KMS-11 (cell line): ENCODE data around the gene POU2AF1.

ENCODE experiments used
- H2AFZ ChIP-seq: fragments of 200-600 bp; sonication (generic); 2 replicates; pipeline ENCODE4 v1.6.1; 2016; ENCODE audit warnings: antibody characterized with exemption, mixed run types, low read depth
- H3K27ac ChIP-seq: fragments of 200-600 bp; sonication (generic); 2 replicates; pipeline ENCODE4 v1.6.1; 2016; ENCODE audit warnings: mild to moderate bottlenecking, mixed run types
- H3K27me3 ChIP-seq: fragments of 200-600 bp; sonication (generic); 2 replicates; pipeline ENCODE4 v1.6.1; 2017; ENCODE audit warnings: mild to moderate bottlenecking, low read depth, mixed run types, moderate library complexity; ENCODE audit not compliant: insufficient read depth
- H3K36me3 ChIP-seq: fragments of 200-600 bp; sonication (generic); 2 replicates; pipeline ENCODE4 v1.6.1; 2017; ENCODE audit warnings: mild to moderate bottlenecking, mixed run types; ENCODE audit not compliant: insufficient read depth
- H3K4me1 ChIP-seq: fragments of 200-600 bp; sonication (generic); 2 replicates; pipeline ENCODE4 v1.6.1; 2016; ENCODE audit warnings: mild to moderate bottlenecking, low read depth, mixed run types; ENCODE audit not compliant: poor library complexity, severe bottlenecking
- H3K4me2 ChIP-seq: fragments of 200-600 bp; sonication (generic); 2 replicates; pipeline ENCODE4 v1.7.0; 2016; ENCODE audit warnings: mild to moderate bottlenecking, mixed run types
- H3K4me3 ChIP-seq: fragments of 200-600 bp; sonication (generic); IDR thresholded peaks from 2 replicates; pipeline ENCODE4 v1.6.1; 2017; ENCODE audit warnings: low read depth, low read length, mixed read lengths; ENCODE audit not compliant: insufficient read depth
- H3K79me2 ChIP-seq: fragments of 200-600 bp; sonication (generic); 2 replicates; pipeline ENCODE4 v1.6.1; 2016; ENCODE audit warnings: low read depth, mixed run types; ENCODE audit not compliant: insufficient read depth
- H3K9ac ChIP-seq: fragments of 200-600 bp; sonication (generic); 2 replicates; pipeline ENCODE4 v1.6.1; 2016; ENCODE audit warnings: mild to moderate bottlenecking, mixed run types
- H4K20me1 ChIP-seq: fragments of 200-600 bp; sonication (generic); 2 replicates; pipeline ENCODE4 v1.6.1; 2016; ENCODE audit warnings: mild to moderate bottlenecking, mixed run types; ENCODE audit not compliant: insufficient read depth
- TF ChIP-seq, protein P1 (sequence below): fragments of 200-600 bp; sonication (generic); conservative IDR thresholded peaks from 2 replicates; pipeline ENCODE4 v1.6.1; 2017; ENCODE audit warnings: low read depth, mild to moderate bottlenecking, antibody characterized with exemption, low read length, moderate library complexity, mixed read lengths

The POU2AF1 gene

DNA sequence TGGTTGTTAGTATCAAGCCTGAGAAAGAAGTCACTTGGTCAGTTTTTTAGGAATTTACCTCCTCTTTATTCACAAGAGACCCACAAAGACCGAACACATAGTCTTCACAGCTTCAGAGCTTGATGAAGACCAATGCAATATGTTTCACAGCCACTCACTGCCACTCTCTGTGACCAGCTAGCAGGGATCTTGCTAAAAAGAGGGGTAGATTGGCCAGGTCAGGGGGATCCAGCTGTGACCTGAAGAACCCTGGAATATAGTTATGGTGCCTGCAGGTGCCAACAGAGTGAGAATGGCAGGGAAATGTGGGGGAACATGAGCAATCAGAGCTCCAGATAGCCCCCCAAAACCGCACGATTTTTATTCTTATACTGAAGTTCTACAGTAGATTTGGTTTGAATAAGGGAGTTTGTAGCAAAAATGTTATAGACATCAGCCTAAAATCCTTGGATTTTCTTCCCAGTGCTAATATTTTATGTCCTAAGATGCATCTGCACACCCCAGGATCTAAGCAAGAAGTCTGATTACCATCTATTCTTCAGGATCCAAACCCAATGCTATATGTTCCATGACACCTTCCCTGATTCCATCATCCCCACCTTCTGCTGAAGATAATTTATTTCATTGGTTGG lies 8.7 kb downstream of the POU2AF1 start:
- H3K27ac ChIP-seq, result peak overlapping the region; percentile 88

DNA sequence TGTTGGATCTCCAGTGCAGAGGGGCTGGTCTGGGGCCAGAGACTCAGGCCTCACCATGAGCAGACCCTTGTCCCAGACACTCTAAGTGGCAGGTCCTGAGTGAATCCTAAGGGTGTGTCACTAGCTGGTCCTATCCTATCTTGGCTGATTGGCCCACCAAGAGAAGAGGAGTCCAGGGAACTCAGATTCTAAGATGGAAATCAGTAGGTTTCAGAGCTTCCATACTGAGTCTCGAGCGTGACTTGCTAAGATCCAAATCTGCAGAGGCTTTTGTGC lies 10.9 kb downstream of the POU2AF1 start:
- H3K27me3 ChIP-seq, result no peaks in the 10 kb centered on the region
- peak overlapping the region; percentile 17; the same call in 1 of the 2 replicates for H3K4me2 ChIP-seq
- H3K36me3 ChIP-seq, result 0 out of 2 replicates have a peak, but pooled peaks cover 4% of the 10 kb centered on the region
- H4K20me1 ChIP-seq, result no peaks in the 10 kb centered on the region
- TF ChIP-seq, protein P1, sequence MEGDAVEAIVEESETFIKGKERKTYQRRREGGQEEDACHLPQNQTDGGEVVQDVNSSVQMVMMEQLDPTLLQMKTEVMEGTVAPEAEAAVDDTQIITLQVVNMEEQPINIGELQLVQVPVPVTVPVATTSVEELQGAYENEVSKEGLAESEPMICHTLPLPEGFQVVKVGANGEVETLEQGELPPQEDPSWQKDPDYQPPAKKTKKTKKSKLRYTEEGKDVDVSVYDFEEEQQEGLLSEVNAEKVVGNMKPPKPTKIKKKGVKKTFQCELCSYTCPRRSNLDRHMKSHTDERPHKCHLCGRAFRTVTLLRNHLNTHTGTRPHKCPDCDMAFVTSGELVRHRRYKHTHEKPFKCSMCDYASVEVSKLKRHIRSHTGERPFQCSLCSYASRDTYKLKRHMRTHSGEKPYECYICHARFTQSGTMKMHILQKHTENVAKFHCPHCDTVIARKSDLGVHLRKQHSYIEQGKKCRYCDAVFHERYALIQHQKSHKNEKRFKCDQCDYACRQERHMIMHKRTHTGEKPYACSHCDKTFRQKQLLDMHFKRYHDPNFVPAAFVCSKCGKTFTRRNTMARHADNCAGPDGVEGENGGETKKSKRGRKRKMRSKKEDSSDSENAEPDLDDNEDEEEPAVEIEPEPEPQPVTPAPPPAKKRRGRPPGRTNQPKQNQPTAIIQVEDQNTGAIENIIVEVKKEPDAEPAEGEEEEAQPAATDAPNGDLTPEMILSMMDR, result no peak
- H3K79me2 ChIP-seq, result peaks cover 85% of the 10 kb centered on the region
- no peak overlapping the region for H2AFZ ChIP-seq
- H3K4me1 ChIP-seq, result peaks cover 100% of the 10 kb centered on the region
- no peak overlapping the region for H3K4me3 ChIP-seq
- H3K9ac ChIP-seq, result no peak overlapping the region
- H3K27ac ChIP-seq, result no peak overlapping the region

More for the DNA sequence above, 8.7 kb downstream of the POU2AF1 start:
- H3K4me1 ChIP-seq, result peaks cover 100% of the 10 kb centered on the region
- no peak overlapping the region for H3K4me3 ChIP-seq
- H4K20me1 ChIP-seq, result no peaks in the 10 kb centered on the region
- H3K79me2 ChIP-seq, result peaks cover 88% of the 10 kb centered on the region
- no peak overlapping the region for H2AFZ ChIP-seq
- H3K36me3 ChIP-seq, result no peaks in the 10 kb centered on the region
- H3K27me3 ChIP-seq, result no peaks in the 10 kb centered on the region
- no peak overlapping the region for H3K9ac ChIP-seq
- TF ChIP-seq, protein P1, result no peak
- H3K4me2 ChIP-seq, result peak overlapping the region; percentile 77

DNA sequence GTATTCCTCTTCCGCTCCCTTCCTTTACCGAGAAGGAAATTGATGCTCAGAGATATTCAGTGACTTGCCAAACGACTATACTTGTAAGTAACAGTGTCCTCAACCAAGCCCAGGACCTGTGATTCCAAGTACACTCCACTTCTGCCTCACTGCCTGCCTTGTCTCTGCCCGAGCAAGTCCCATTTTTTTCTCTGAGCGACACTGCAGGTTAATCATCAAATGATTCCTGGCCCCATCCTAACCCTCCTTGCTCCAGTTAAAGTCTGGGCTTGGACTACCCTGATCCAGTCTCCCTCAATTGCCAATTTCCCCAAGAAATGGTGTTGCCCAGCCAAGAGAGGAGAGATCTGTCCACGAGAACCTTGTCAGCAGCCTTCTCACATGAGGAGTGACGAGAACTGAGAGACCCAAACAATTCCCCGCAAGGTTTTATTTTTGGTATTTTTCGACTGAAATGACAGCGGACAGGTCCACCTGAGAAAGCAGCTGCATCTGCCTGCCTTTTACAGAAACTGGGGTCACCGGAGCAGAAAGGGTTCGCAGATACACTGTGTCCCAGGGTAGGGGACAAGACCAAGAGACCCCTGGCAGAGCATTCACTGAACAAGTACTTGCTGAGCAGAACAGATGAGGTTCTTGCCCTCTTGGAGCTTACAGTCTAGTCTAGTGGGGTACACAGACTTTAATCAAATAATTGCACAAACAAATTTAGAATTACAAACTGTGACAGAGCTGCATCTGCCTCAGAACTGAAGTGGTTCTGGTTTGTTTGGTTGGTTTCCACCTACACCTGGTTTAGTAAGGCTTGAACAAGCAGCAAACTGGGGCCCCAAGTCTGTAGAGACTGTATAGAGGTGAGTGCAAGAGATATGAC lies 11.4 kb downstream of the POU2AF1 start:
- TF ChIP-seq, protein P1, result no peak
- Histone ChIP-seq H3K9ac (no peak overlapping the region), H3K36me3 (0 out of 2 replicates have a peak, but pooled peaks cover 4% of the 10 kb centered on the region), H4K20me1 (no peaks in the 10 kb centered on the region), H3K4me1 (peaks cover 100% of the 10 kb centered on the region), H3K79me2 (peaks cover 83% of the 10 kb centered on the region), H2AFZ (no peak overlapping the region), H3K4me3 (no peak overlapping the region), H3K27ac (no peak overlapping the region), H3K27me3 (no peaks in the 10 kb centered on the region), H3K4me2 (no peak overlapping the region)

DNA sequence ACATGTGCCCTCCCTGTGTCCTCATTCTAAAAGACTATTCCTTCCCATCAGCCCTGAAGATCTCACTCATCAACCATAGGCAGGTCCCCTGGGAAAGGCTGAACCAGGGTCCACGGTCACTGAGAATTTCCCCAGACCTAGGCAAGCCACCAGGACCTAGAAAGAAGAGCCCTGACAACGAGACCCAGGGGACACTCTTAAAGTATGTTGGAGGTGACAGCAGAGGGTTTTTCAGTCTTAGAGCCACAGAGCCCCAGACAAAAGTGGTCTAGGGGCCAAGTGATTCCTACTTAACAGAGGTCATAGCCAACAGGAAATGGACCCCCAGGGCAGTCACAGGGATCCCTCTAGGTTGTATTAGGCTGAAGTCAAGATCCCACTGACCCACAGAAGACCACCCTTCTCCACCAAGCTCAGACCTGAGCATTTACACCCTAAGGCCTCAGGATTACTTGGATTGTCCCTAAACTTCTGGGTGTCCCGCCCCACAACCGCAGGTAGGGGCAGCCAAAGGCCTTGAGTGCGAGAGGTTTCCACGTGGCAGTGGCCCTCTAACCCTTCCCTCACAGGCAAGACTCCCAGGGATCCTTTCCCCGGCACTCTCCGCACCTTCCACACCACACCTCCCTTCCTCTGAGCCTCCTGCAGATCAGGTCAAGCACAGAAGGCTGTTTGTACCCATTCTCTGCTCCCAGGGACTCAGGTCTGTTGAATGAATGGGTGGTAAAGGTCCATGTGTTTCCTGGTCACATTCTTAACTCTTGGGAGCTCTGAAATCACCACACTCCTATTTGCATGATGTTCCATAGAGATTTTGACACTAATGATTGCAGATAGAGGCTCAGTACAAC lies 12.3 kb downstream of the POU2AF1 start:
- peaks cover 87% of the 10 kb centered on the region for H3K79me2 ChIP-seq
- H3K4me1 ChIP-seq, result peaks cover 100% of the 10 kb centered on the region
- H3K4me2 ChIP-seq, result no peak overlapping the region
- TF ChIP-seq, protein P1, result no peak
- no peak overlapping the region for H3K4me3 ChIP-seq
- no peaks in the 10 kb centered on the region for H4K20me1 ChIP-seq
- no peak overlapping the region for H2AFZ ChIP-seq
- H3K9ac ChIP-seq, result no peak overlapping the region
- H3K27ac ChIP-seq, result no peak overlapping the region
- H3K27me3 ChIP-seq, result no peaks in the 10 kb centered on the region
- 0 out of 2 replicates have a peak, but pooled peaks cover 4% of the 10 kb centered on the region for H3K36me3 ChIP-seq
